Measurements from ENCODE around the gene CADPS.
"Not testable (repeated sequence)": the region's sequence is repeated elsewhere in the genome, so short reads cannot be mapped to it uniquely, and the experiment has no call there.

The CADPS gene

DNA sequence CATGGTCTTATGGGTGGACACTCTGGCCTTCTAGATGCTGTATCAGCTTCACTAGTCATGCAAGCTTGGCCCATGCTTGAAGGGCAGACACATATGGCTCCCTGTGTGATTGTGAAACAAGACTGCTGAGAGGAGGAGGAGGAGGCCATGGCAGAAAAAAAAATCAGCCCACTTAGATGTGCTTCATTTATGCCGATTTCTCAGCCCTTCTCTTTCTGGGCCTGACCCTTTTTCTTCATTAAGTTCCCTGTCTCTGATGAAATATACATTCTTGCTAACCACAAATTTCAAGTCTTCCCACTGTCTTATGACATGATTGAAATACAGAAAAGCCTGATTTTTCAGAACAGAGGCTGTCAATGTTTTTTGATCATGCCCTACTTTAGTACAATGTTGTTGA, 288.9 kb downstream of the CADPS start:
- DNase-seq, result peak; percentile 33

DNA sequence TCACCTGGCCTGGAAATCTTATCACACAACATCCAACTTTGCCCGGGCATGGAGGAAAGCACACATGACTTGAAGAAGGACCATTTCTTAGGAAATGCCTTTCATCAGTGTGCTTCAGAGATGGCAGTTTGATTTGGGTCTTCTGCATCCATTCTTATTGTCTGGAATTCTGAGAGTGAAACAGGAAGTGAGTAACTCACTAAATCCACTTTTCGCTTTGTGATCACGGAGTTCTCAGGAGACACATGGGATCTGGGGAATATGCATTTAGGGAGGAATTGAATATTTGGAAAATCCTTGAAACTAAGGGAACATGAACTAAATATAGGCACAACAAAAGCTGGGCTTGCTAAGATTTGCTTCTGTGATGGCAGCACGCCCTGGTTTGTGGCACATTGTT, 289.4 kb downstream of the CADPS start:
- DNase-seq, result no peak

DNA sequence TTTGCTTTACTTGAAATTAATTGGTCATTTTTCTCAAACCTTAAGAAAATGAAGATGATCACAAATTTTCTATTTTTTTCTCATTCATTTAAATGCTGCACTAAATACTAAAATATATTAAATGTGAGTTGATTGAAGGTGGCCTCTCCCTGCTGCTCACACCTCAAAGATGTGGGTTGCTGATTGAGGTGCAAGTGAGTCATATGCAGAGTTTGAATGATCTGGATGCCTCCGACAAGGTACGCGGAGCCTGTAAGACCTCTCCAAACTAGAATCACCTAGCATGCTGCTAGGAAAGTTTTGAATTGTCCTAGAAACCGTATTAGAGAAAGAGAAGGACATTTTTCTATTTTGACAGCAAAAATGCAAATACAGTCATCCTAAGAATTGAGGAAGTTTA, 290.6 kb downstream of the CADPS start:
- DNase-seq, result no peak

DNA sequence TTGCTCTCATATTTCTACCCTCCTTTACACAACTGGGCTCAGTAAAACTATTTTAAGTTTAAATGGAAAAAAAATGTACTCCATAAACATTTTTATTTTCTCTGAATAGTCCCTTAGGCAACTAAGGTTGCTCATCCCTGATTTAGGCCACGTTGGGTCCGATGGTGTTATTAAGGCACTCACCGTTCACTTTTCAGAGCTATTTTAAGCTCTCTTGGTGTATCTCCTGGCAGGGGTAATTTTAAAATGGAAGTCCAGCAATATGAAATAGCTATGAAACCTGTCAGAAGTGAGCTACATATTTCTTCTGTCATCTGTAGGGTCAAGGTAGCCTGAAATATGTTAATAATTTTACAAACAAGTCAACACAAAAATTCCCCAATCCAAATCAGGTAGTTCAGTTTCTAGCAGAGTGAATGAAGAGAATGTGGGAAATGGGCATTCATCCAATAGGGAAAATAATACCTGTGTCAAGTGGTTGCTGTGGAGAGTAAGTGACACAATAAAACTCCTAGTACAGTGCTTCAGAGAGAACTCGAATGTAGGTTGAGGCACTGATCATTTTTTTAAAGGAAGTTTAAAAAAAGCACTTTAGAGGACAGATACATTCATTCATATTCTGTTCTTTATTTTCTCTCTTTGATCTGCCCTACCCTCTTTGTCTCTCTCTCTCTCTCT, 292.6 kb downstream of the CADPS start:
- DNase-seq, result no peak

DNA sequence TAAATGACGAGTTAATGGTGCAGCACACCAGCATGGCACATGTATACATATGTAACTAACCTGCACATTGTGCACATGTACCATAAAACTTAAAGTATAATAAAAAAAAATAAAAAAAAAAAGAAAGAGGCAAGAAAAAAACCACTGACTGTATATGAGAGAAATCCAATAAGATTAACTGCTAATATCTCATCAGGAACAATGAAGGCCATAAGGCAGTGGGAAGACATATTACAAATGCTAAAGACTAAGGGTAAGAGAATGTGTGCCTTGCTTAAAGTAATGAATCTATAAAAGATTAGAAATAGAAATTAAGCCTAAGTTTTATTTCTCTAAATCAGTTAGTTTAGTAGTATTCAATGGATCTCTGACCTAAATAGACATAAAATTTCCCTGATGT, 294.7 kb downstream of the CADPS start:
- DNase-seq, result not testable (repeated sequence)

DNA sequence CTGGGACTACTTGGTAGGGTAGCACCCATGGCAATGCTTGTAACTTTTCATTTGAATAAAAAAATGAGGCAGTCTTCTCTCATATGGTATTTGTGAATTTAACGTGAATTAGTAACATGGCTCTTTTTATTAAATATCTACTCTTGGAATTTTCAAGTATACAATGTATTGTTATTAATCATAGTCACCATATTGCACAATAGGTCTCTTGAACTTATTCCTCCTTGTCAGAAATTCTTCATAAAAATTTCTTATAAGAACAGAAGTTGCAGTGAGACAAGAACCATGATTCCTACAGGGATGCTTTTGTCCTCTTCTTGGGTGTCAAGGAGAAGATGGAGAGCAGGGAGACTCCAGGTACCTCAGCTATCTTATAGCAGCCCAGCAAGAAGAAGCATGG, 298.1 kb downstream of the CADPS start:
- DNase-seq, result no peak

DNA sequence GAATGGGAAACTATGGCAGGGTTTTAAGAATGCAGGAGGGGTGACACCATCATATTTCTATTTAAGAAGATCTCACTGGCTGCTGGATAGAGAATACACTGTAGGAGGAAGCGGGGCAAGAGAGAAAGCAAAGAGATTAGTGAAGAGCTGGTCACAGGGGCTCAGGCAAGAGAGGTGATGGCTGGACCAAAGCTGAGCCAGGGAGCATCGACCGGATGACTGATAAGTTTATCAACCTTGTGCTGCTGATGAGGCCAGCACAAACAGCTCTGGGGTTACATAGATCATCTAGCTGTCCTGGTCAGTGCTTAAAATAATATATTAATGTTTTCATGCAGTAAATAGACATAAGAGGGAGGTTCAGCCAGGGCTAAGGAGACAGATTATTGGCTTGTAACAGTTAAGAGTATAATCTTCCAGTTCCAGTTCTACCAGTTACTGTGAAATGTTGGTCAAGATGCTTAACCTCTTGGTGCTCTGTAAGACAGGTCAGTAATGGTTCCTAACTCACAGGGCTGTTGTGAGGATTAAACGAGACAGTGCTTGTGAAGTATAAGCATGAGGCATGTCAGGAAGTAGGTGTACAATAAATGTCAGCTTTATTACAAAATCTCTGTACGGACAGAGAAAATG, 300.8 kb downstream of the CADPS start:
- no peak for DNase-seq

DNA sequence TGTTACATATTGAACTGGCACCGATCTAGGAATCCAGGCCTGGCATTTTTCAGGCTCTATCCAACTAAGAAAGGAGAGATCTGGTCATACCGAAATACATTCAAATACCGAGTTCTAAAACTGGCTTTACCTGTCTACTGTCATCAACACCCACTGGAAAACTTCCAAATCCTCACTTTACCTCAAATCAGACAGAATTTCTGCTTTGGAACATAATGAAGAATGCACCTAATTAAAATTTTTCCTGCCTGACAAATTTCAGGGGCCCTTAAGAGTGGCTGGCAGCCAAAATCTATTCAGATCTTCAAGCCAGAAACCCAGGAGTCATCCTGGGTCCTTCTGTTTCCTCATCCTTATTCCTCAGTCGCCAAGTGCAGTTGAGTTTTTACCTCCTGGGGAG, 303.3 kb downstream of the CADPS start:
- no peak for DNase-seq

DNA sequence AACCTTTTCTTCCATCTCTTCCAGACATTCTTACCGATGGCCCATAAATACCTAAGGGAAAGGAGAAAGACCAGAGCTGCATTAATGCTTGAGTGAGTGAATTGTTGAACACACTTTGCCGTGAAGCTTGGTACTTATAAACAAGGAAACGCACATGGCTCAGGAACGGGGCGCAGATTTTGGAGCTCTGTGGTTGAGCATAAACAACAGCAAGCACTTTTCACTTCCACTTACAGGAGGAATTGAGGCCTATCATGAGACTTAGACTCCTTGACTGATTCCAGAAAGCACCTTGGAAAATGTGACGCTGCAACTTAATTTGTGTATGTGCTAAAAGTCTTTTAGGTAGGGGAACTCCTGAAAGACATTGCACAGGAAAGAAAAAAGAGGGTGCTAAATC, 304.3 kb downstream of the CADPS start:
- no peak for DNase-seq

DNA sequence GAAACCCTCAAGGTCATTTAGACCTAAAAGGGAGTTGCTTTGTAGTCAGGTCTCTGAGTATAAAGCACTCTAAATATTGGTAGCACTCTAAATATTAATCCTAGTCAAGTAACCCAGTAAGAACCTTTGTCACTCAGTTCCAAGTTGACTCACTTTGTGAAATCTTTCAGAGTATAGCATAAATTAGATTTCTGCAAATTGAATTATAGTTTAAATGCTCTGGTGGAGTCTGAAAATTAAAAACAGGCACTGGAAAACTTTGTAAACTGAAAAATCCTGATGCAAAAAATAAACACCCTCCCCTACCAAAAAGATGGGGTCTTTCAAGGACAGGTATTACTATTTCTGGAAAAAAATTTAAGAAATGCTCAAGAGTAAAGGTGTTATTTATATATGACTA, 305.6 kb downstream of the CADPS start:
- no peak for DNase-seq

DNA sequence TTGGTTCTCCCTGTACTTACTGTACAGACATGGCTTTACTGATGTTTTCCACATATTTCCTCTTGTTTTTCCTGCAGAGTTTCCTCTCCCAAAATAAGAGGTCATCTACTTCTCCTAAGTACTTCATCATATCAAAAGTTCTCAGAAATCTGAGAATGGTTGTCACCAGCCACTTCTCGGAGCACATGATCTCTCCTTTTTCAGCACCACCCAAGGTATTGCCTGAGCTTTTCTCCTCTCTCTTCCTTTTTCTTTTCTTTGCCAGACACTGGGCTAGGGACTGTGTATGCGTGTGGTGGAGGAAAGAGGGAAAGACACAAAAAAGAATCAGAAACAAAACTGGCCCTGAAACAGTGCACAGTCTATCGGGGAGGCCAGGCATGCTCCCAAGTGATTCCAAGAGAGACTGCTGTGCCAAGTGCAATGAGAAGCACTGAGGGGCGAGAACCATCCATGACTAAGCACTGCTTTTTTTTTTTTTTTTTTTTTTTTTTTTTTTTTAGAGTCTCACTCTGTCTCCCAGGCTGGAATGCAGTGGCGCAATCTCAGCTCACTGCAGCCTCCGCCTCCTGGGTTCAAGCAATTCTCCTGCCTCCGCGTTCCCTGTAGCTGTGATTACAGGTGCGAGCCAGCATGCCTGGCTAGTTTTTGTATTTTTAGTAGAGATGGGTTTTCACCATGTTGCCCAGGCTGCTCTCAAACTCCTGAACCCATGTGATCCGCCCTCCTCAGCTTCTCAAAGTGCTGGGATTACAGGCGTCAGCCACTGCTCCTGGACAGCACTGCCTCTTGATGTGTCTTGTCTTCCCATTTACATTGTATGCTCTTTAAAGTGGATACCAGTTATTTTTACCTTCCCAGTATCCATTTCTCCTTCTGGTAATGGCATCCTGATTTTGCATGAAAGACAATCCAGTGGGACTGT, 307.9 kb downstream of the CADPS start:
- DNase-seq, result peak; percentile 73

DNA sequence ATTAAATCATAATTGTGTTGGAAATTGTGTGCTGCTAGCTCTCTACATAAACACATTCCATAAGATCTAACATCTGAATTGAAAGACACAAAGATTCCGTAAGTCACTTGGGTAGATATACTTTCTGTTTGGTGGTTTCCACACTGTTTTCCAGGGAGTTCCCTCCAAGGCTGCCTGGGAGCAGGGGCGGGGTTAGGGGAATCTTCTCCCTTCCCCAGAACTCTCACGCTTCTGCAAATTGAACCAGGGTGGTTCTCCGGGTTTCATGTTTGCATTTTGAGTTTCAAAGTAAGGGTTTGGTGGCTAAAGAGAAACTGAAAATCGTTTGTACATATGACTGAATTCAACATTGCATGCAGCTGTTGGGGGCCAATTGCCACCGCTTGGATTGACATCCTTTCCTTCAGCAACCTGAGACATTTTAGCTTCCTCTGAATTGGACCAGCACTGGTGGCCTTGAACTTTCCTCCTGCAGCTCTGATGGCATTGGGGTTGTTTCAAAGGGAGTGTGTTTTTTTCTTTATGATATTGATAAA, 309.1 kb downstream of the CADPS start:
- DNase-seq, result no peak

DNA sequence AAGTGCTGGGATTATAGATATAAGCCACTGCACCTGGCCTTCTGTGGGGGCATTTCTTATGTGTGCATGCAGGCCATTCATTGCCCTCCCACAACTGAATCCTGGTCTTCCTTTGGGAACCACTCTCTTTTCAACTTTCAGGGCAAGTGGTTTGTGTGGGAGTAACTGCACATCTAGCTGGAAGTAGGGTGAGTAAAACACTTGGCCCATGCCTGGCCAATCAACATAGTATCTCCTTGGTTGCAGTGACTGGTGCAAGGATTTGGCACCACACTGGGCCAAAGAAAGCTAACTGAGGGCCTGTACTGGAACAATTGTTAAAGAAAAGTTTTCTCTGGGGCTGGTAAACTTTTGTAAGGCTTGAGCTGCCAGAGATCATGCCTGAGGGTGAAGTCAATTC, 312.6 kb downstream of the CADPS start:
- DNase-seq, result peak; percentile 89

DNA sequence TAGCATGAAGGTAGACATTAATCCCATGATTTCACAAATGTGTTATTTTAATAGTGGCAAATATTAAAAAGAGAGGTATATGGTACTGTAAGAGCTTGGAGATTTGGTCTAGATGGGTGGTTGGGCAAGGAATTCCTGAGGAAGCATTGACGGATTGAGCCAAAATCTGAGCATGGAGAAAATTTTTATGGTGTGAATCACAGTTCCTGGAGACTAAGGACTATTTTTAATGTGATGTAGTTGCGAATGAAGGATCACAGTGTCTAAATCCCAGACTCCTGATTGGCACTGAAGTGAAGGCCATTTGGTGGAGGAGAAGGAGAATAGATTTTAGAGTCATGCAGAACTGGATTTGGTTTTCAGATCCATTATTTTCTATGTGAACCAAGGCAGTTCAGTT, 313.2 kb downstream of the CADPS start:
- DNase-seq, result peak; percentile 88

DNA sequence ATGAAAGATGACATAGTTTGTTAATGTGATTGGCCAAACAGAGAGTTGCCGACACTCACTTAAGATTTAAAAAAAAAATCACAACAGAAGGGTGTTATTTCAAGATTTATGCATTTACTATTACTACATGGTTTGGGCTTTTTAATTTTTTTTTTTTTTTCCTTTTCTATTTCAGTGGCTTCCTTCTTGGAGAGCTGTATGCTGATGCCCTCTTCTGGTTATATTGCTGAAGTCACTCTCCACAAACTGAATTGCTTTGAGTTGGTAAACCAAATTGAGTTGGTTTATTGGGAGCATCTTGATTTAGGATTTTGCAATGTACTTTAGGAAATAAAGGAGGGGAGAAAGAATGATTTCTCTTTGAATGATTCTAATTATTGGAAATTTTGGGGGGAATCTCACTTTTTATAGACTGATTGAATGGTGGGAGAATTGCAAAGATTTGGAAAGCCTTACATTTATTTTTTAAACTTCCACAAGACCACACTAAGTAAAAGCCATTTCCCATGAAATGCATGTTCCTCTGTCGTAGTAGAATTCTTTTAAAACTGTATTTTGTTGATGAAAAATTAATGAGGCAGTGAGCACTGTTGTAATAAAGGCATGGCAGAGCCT, 315.3 kb downstream of the CADPS start:
- DNase-seq, result peak; percentile 4

DNA sequence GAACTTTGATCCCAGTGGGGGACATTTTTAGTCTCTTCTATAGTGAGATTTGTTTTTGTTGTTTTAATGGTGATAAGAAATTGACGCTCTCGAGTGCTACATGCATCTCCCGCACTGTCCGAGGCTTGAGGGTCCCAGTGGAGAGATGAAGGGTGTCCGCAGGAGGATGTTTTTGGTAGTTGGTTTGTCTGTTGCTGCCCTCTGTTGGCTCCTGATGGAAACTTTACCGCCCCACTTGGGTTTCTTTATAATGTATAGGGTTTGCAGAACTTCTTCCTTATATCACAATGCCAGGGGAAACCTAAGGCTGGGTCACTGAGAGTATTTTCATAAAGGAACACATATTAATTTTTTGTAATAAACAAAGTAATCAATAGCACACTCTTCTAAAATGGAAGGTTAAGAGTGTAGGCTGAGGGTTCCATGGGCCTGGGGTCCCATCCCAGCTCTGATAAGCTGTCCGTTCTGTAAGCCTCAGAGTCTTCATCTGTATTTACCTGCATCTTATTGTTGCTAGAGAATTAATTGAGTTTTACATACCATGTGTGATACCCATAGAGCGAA, 316.6 kb downstream of the CADPS start:
- no peak for DNase-seq

DNA sequence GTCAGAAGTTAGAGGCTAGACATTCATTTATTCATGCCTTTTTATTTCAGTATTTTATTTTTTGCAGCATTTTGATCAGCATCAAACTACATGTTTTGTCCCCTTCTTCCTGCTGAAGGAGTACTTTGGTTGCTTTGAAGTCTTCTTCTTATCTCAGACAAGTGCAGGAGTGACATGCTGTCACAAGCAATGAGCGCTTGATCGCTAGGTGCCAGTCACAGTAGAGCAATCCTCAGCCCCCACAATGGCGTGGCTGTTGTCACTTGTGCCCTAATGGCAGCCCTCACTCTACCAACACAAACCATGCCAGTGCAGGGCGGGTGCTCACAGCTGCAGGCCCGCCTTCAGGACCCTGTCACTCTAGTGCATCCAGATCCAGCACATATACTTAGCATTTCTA, 317.2 kb downstream of the CADPS start:
- DNase-seq, result no peak

DNA sequence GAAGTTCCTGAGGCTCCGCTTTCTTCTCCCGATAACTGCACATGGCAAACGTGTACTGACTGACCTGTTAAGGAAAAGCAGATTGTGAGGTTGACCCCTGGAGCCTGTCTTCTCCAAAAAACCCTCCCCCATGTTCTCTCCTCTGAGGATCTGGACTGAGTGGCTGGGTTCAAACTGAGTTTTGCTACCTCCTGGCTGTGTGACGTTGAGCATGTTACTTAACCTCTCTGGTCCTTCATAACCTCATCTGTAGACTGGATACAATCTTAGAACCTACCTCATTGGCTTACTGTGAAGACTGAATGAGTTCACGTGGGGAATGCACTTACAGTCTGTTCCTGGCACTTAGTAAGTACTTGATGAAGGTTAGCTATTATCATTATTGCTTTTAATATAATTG, 317.8 kb downstream of the CADPS start:
- DNase-seq, result no peak

DNA sequence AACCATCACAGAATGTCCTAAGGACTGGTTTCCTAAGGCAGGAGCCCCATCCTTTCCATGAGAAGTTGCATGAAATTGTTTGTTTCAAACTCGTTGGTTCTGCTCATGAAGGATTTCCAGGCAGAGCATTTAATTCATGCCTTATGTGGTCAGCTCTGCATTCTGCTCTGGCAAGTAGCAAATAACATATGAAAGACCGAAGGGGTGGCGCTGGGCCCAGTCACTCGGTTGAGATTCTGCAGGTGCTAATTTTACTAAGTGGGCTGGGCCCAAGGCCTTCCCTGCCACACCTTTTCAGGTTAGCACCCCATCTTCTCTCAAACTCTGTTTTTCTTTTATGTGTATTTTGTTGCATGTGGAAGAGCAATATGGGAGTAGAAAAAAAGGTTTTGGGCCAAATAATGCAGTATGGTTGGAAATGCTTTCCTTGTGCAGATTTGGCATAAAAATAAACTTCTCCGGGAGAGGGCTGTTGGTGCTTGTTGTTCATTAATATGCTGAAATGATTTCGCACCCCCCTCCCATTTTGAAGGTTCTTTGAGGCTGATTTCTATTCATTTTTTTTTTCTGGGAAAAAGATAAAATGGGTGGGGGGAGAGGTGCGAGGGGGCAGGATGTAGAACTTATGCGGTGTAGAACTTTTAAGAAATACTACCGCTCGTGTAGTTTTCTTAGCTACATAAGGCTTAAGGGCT, 318.9 kb downstream of the CADPS start:
- DNase-seq, result no peak

DNA sequence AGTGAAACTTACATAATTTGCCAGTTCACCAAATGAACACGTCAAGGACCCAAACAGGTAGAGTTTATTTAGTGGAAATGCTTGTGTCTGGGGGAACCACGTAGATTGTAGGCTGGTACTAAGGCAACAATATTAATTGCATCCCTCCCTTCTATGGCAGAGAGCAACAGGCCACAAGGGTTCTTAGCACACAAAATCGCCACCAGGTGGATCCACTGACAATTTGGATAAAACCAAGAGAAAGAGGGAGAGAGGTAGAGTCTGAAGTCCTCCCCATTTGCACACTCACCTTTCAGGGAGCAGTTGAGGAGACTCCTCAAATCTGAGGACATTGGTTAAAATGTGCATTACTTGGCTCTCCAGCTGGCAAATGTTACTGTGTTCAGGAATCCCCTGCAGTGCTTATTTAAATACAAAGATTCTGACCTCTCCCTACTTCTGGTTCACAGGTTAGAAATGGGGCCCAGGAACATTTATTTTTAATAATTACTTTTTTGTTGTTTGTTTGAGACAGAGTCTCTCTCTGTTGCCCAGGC, 320.9 kb downstream of the CADPS start:
- no peak for DNase-seq

DNA sequence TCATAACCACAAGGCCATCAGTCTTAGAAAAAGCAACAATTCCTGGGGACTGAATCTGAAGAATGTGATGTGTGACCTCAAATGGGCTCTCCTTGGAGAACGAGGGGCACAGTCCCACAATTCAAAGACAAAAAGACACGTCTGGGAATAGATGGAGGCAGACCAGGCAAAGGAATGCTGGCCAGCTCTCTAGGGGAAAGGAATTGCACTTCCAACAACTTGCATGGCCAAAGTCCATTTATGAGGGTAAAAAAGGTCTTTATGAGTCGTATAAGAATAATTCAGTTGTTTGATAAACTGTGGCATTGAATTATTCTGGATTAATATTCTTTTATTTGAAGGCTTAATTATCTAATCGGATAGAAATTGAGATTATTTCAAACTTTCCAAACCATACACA, 321.4 kb downstream of the CADPS start:
- no peak for DNase-seq

DNA sequence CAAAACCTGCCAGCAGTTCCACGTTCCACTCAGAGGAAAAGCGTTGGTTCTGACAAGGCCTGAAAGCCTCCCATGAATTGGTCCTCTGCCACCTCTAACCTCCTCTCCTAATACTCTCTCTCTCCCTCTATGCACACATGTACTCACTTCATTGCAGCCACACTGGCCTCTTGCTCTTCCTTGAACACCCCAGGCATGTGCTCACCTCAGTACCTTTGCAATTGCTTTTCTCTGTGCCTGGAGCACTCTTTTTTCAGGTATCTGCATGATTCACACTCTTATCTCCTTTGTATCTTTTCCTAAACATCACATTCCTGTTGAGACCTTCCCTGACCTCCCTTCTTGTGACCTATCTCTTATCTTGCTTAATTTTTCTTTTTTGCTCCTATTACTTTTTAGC, 323.7 kb downstream of the CADPS start:
- no peak for DNase-seq

Measured in NCI-H226 (cell line).